ENCODE data around the gene ZNF202.

DNA sequence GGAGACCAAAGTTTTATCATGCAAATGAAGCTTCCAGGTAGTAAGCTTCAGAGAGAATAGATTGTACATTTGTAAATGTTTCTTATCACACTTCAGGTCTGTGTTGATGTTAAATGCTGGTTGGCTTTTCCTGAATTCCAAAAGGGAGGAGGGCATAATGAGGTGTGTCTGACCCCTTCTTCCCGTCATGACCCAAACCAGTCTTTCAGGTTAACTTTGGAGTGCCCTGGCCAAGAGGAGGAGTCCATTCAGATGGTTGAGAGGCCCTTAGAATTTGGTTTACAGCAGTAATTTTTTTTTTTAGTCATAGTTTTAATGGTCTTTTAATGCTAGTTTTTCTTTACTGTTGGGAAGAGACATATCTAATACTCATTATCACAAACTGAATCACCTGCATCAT is 10.3 kb upstream of the ZNF202 start:
- TF ChIP-seq EZH2 (IDR thresholded peaks at IDR 0.05; ENCODE audit: insufficient read depth, poor library complexity, severe bottlenecking) (no peak), EZH2phosphoT487 (IDR thresholded peaks at IDR 0.05; ENCODE audit: insufficient read depth, low read depth) (no peak)
